GM18951 (cell line): ENCODE results near the gene ARID5B.

Source experiments
- POLR2A ChIP-seq: IDR thresholded peaks from 4 replicates; pipeline ENCODE4 v1.6.1; 2011; ENCODE audit warnings: mild to moderate bottlenecking; ENCODE audit not compliant: insufficient read length, insufficient read depth; ENCODE audit errors: extremely low read depth
- in situ Hi-C: fragments of 300-500 bp; cut with MboI; formaldehyde crosslinking; loops from one replicate; pipeline ENCODE4 v1.12.0; 2022; ENCODE audit warnings: low sequenced_read_pairs, mixed read lengths, inconsistent platforms; ENCODE audit not compliant: unreplicated experiment

ARID5B gene

GRCh38 chr10:61983255-61983654 lies 81.8 kb downstream of the ARID5B start:
- no peak for TF ChIP-seq POLR2A
- in situ Hi-C loops, result no loop called here

GRCh38 chr10:61984803-61985418 lies 83.4 kb downstream of the ARID5B start:
- no peak for TF ChIP-seq POLR2A
- in situ Hi-C loops, result no loop called here

GRCh38 chr10:61985715-61986114 lies 84.2 kb downstream of the ARID5B start:
- TF ChIP-seq POLR2A, result no peak
- in situ Hi-C loops, result no loop called here

GRCh38 chr10:61986382-61986781 lies 84.9 kb downstream of the ARID5B start:
- no peak for TF ChIP-seq POLR2A
- in situ Hi-C loops, result no loop called here

GRCh38 chr10:61986788-61987492 lies 85.4 kb downstream of the ARID5B start:
- TF ChIP-seq POLR2A, result no peak
- in situ Hi-C loops, result no loop called here

- no peak for TF ChIP-seq POLR2A
- in situ Hi-C loops, result no loop called here
Measured at GRCh38 chr10:61987537-61987936, 86.0 kb downstream of the ARID5B start.

GRCh38 chr10:61987951-61988379 lies 86.5 kb downstream of the ARID5B start:
- TF ChIP-seq POLR2A, result peak; percentile 3
- in situ Hi-C loops, result no loop called here

- TF ChIP-seq POLR2A, result no peak
- in situ Hi-C loops, result no loop called here
Measured at GRCh38 chr10:61989995-61990760, 88.7 kb downstream of the ARID5B start.

GRCh38 chr10:61990761-61991135 lies 89.2 kb downstream of the ARID5B start:
- TF ChIP-seq POLR2A, result no peak
- in situ Hi-C loops, result no loop called here

- TF ChIP-seq POLR2A, result no peak
- in situ Hi-C loops, result no loop called here
Measured at GRCh38 chr10:61991166-61991565, 89.7 kb downstream of the ARID5B start.

GRCh38 chr10:61992059-61992460 lies 90.6 kb downstream of the ARID5B start:
- in situ Hi-C loops, result no loop called here
- no peak for TF ChIP-seq POLR2A

- in situ Hi-C loops, result no loop called here
- no peak for TF ChIP-seq POLR2A
Measured at GRCh38 chr10:61992671-61993668, 91.5 kb downstream of the ARID5B start.
